8988T (cell line): ENCODE results near the gene KIN.
A peak's percentile ranks its signal among the peaks of the same experiment; 100 is the strongest.
"Not testable (repeated sequence)": the region's sequence is repeated elsewhere in the genome, so short reads cannot be mapped to it uniquely, and the experiment has no call there.

Experiments used
- DNase-seq: peaks from one replicate; pipeline ENCODE4 v3.0.0; 2011

KIN gene

GRCh38 chr10:7792541-7792940, 4.7 kb upstream of the KIN start:
- DNase-seq: no peak

- DNase-seq: no peak
Observed at GRCh38 chr10:7789390-7789789, 1.6 kb upstream of the KIN start.

DNA sequence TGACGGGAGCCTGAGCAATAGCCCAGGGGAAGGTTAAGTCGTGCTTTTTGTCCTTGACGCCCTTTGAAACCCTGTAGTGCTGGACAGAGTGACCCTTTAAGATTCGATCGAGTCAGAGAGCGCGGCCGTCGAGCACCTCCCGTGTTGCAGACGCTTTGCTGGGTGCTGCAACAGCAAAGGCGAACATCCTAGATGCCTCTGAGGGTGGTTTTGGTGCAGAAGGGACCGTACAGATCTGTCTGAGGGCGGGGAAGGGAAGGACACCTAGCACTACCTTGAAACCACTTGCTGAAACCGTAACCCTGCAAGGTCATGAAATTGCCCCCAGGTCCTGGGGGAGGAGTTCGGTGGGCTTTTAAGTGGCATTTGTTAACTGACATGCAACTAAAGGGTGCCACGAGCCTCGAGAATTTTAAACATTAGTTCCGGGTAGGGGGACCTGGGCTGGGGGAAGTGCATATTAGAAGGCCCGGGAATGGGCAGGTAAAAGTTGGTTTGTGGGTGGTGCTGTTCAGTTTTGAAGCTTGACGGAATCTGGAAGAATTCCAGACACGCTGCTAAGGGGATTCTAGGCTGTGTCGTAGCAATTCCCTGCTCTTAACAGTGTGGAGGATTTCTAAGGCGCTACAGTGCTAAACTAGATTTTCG, 970 bp upstream of the KIN start:
- no peak for DNase-seq

DNA sequence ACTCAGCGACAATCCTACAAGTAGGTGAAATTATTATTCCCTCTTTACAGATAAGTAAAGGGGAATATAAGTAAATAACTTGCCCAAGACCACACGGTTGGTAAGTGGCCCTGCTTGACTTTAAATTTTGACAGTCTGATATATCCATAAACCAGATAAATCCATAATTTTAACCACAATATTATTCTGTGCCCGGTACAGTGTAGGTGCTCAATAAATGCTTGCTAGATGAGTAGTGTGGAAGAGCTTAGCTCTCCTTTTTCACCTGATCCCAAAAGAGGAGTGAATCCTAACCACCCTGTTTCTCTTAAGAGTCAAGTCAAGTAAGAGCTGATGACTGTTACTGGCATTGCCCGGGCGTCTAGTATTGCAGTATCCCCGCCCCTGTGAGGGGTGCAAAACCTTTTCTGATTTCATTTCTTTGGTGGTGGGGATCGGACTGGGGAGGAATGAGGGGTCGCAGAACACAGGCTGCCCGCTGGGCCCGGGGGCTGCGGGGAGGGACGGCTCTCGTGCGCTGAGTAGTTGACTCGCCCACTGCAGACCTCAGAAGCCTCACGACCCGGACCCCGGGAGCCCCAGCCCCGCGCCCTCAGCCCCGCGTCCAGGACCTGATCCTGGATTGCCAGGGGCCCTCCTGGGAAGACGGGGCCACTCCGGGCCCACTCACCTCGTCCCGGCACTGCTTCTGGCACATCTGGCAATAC, 490 bp downstream of the KIN start:
- DNase-seq: no peak

DNA sequence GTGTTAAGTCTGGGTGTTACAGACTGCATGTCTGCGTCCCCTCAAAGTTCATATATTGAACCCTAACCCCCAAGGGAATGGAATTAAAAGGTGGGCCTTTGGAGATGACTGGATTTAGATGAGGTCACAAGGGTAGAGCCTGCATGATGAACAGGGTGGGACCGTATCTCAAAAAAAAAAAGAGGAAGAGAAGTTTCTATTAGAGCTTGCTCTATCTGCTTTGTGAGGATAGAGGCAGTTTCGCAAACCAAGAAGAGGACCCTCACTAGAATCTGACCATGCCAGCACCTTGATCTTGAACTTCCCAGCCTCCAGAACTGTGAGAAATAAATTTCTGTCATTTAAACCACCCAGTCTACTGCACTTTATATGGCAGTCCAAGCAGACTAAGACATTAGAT, 1.4 kb downstream of the KIN start:
- no peak for DNase-seq

GRCh38 chr10:7782194-7782593, 5.6 kb downstream of the KIN start:
- DNase-seq: not testable (repeated sequence)

DNA sequence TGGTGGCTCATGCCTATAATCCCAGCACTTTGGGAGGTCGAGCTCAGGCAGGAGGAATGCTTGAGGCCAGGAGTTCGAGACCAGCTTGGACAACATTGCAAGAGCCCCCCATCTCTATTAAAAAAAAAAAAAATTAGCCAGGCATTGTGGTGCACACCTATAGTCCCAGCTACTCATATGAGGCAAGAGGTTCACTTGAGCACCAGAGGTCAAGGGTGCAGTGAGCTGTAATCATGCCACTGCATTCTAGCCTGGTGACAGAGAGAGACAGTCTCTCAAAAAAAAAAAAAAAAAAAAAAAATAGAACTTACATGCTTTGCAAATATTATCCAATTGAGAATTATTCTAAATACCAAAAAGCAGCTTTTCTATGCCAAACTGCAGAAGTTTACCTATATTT, 11.0 kb downstream of the KIN start:
- no peak for DNase-seq

GRCh38 chr10:7773845-7774801, 13.7 kb downstream of the KIN start:
- no peak for DNase-seq

- DNase-seq: no peak
Observed at GRCh38 chr10:7768417-7768816, 19.4 kb downstream of the KIN start.

- DNase-seq: no peak
Observed at GRCh38 chr10:7767209-7767608, 20.6 kb downstream of the KIN start.

- no peak for DNase-seq
Observed at GRCh38 chr10:7766241-7766640, 21.6 kb downstream of the KIN start.

GRCh38 chr10:7763929-7764328, 23.9 kb downstream of the KIN start:
- no peak for DNase-seq

- DNase-seq: peak; percentile 25
Observed at GRCh38 chr10:7756360-7756992, 31.3 kb downstream of the KIN start.

DNA sequence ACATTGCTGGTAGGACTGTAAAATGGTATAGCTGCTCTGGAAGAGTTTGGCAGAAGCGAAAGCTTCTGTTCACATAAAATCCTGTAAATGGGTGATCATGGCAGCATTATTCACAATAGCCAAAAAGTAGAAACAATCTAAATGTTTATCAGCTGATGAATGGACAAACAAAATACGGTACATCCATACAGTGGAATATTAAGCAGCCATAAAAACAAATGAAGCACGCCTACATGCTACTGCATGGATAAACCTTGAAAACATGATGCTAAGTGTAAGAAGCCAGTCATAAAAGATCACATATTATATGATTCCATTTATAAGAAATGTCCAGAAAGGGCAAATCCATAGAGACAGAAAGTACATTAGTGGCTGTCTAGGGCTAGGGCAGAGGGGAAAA, 32.7 kb downstream of the KIN start:
- DNase-seq: no peak

DNA sequence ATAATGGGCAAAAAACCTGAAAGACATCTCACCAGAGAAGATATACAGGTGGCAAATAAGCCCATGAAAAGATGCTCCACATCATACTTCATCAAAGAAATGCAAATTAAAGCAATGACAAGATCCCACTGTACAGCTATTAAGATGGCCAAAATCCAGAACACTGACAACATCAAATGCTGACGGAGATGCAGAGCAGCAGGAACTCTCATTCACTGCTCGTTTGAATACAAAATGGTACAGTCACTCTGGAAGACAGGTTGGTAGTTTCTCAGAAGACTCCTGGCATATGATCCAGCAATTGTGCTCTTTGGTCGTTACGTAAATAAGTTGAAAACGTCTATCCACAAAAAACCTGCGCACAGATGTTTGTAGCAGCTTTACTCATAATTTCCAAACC, 35.5 kb downstream of the KIN start:
- no peak for DNase-seq

- DNase-seq: no peak
Observed at GRCh38 chr10:7750222-7750621, 37.6 kb downstream of the KIN start.

GRCh38 chr10:7748637-7749036, 39.2 kb downstream of the KIN start:
- not testable (repeated sequence) for DNase-seq

GRCh38 chr10:7744307-7744706, 43.5 kb downstream of the KIN start:
- no peak for DNase-seq

GRCh38 chr10:7738536-7739407, 49.0 kb downstream of the KIN start:
- no peak for DNase-seq

DNA sequence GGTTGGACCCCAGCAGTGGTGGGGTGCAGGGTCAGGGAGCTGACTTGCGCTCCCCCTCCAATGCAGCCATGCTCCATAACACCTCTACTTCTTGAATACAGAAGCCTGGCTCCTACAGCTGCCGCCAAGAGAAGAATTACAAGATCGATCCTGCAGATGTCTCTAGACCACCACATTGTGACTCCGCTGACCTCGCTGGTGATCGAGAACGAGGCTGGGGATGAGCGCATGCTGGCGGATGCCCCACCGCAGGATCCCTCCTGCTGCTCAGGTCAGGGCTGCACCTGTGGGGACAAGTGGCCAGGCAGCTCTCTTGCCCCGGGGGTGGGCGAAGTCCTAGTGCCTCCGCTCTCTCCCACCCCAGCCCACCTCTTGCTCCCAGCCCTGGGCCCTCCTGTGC, 53.0 kb downstream of the KIN start:
- DNase-seq: no peak

- DNase-seq: no peak
Observed at GRCh38 chr10:7722927-7723529, 64.8 kb downstream of the KIN start.

GRCh38 chr10:7720478-7720877, 67.3 kb downstream of the KIN start:
- DNase-seq: no peak
